Loucy (cell line): ENCODE data around the gene ALDOA.

ENCODE experiments used
- H2AFZ ChIP-seq: fragments of 200-600 bp; sonication (generic); 2 replicates; pipeline ENCODE4 v1.6.0; 2016; ENCODE audit warnings: antibody characterized with exemption, mild to moderate bottlenecking, low read length, moderate library complexity
- H3F3A ChIP-seq: fragments of 200-600 bp; 2 replicates; pipeline ENCODE4 v1.6.0; 2016; ENCODE audit warnings: antibody characterized with exemption, low read depth, mild to moderate bottlenecking
- H3K27me3 ChIP-seq: fragments of 200-600 bp; sonication (generic); 2 replicates; pipeline ENCODE4 v1.6.1; 2014; ENCODE audit warnings: low read length, mild to moderate bottlenecking; ENCODE audit not compliant: insufficient read depth, poor library complexity, severe bottlenecking
- H3K36me3 ChIP-seq: fragments of 200-600 bp; sonication (generic); 2 replicates; pipeline ENCODE4 v1.6.1; 2016; ENCODE audit warnings: low read length; ENCODE audit not compliant: insufficient read depth
- H3K4me1 ChIP-seq: fragments of 200-600 bp; sonication (generic); 2 replicates; pipeline ENCODE4 v1.5.1; 2014; ENCODE audit warnings: low read length, mild to moderate bottlenecking; ENCODE audit not compliant: insufficient read depth, poor library complexity, severe bottlenecking
- H3K4me2 ChIP-seq: fragments of 200-600 bp; sonication (generic); 2 replicates; pipeline ENCODE4 v1.6.0; 2014; ENCODE audit warnings: antibody characterized with exemption, low read length, low read depth, mild to moderate bottlenecking; ENCODE audit not compliant: poor library complexity, severe bottlenecking
- H3K4me3 ChIP-seq: fragments of 200-600 bp; sonication (generic); 2 replicates; pipeline ENCODE4 v1.5.1; 2014; ENCODE audit warnings: low read length, mild to moderate bottlenecking, mixed read lengths; ENCODE audit not compliant: poor library complexity, severe bottlenecking
- H3K79me2 ChIP-seq: fragments of 200-600 bp; sonication (generic); 2 replicates; pipeline ENCODE4 v1.6.1; 2014; ENCODE audit warnings: low read length; ENCODE audit not compliant: insufficient read depth
- H3K9ac ChIP-seq: fragments of 200-600 bp; sonication (generic); 2 replicates; pipeline ENCODE4 v1.6.0; 2014; ENCODE audit warnings: mild to moderate bottlenecking, low read depth, low read length, moderate library complexity; ENCODE audit not compliant: poor library complexity, severe bottlenecking
- H3K9me2 ChIP-seq: fragments of 200-600 bp; sonication (generic); replicated peaks from 2 replicates; pipeline ENCODE4 v1.6.1; 2016; ENCODE audit warnings: low read depth, low read length, mixed read lengths
- H3K9me3 ChIP-seq: fragments of 200-600 bp; sonication (generic); 2 replicates; pipeline ENCODE4 v1.6.1; 2014; ENCODE audit warnings: mild to moderate bottlenecking, antibody characterized with exemption, low read length, low read depth; ENCODE audit not compliant: insufficient read depth
- H4K20me1 ChIP-seq: fragments of 200-600 bp; sonication (generic); 2 replicates; pipeline ENCODE4 v1.6.0; 2014; ENCODE audit warnings: antibody characterized with exemption, low read length, mild to moderate bottlenecking; ENCODE audit not compliant: insufficient read depth, poor library complexity, severe bottlenecking
- CTCF ChIP-seq: fragments of 200-600 bp; sonication (generic); conservative IDR thresholded peaks from 2 replicates; pipeline ENCODE4 v1.5.1; 2014; ENCODE audit warnings: mild to moderate bottlenecking, antibody characterized with exemption, low read length
- EZH2phosphoT487 ChIP-seq: fragments of 200-600 bp; IDR thresholded peaks from 2 replicates; pipeline ENCODE4 v1.6.1; 2018; ENCODE audit warnings: antibody characterized with exemption, mild to moderate bottlenecking, moderate library complexity, borderline replicate concordance

ALDOA gene

GRCh38 chr16:30085247-30085646 lies 19.7 kb downstream of the ALDOA start:
- Histone ChIP-seq H3K9me2 (no peaks in the 10 kb centered on the region), H3K9ac (no peak overlapping the region), H3K9me3 (no peaks in the 10 kb centered on the region), H3K4me2 (no peak overlapping the region), H4K20me1 (no peaks in the 10 kb centered on the region), H3K79me2 (peaks cover 15% of the 10 kb centered on the region; the same call in 1 of the 2 replicates), H3K27me3 (no peaks in the 10 kb centered on the region), H3F3A (peaks cover 3% of the 10 kb centered on the region; the same call in 1 of the 2 replicates), H2AFZ (no peak overlapping the region), H3K4me3 (no peak overlapping the region), H3K4me1 (peaks cover 5% of the 10 kb centered on the region), H3K36me3 (peaks cover 44% of the 10 kb centered on the region; the same call in 1 of the 2 replicates)
- TF ChIP-seq CTCF (no peak), EZH2phosphoT487 (no peak)

- H3K9me2 ChIP-seq: no peaks in the 10 kb centered on the region
- H3K4me1 ChIP-seq: peaks cover 11% of the 10 kb centered on the region
- H3K4me3 ChIP-seq: no peak overlapping the region
- no peak overlapping the region for H3K4me2 ChIP-seq
- H4K20me1 ChIP-seq: no peaks in the 10 kb centered on the region
- no peak overlapping the region for H3K9ac ChIP-seq
- peaks cover 42% of the 10 kb centered on the region; the same call in 1 of the 2 replicates for H3K36me3 ChIP-seq
- TF ChIP-seq CTCF (no peak), EZH2phosphoT487 (no peak)
- peaks cover 9% of the 10 kb centered on the region; the same call in 1 of the 2 replicates for H3K79me2 ChIP-seq
- no peaks in the 10 kb centered on the region for H3K9me3 ChIP-seq
- no peak overlapping the region for H2AFZ ChIP-seq
- H3K27me3 ChIP-seq: no peaks in the 10 kb centered on the region
- H3F3A ChIP-seq: peaks cover 3% of the 10 kb centered on the region; the same call in 1 of the 2 replicates
Measured at GRCh38 chr16:30085820-30086219, 20.3 kb downstream of the ALDOA start.

- Histone ChIP-seq H3K27me3 (no peaks in the 10 kb centered on the region), H2AFZ (no peak overlapping the region), H4K20me1 (no peaks in the 10 kb centered on the region), H3K36me3 (peaks cover 36% of the 10 kb centered on the region; the same call in 1 of the 2 replicates), H3K9me2 (no peaks in the 10 kb centered on the region), H3K79me2 (peaks cover 3% of the 10 kb centered on the region; the same call in 1 of the 2 replicates), H3K4me3 (no peak overlapping the region), H3K4me2 (no peak overlapping the region), H3K9me3 (no peaks in the 10 kb centered on the region), H3K4me1 (peaks cover 11% of the 10 kb centered on the region), H3K9ac (no peak overlapping the region), H3F3A (peaks cover 3% of the 10 kb centered on the region; the same call in 1 of the 2 replicates)
- no peak for TF ChIP-seq CTCF
- TF ChIP-seq EZH2phosphoT487: no peak
Measured at GRCh38 chr16:30086291-30087140, 21.0 kb downstream of the ALDOA start.
